Sigmoid colon (tissue), 7 donors: ENCODE measurements around the gene PLXNA4. TPM values are rescaled to one million over a fixed set of nuclear protein-coding genes. Genes with fewer than 3 reads are reported as not detected.

ENCODE experiments used
- DNase-seq: peaks from one replicate; pipeline ENCODE4 v3.0.0-alpha.2; 2019
- H3K27ac ChIP-seq, 4 donors: fragments of 200-600 bp; sonication (generic); one replicate each; pipeline ENCODE4 v1.5.1; 2016 to 2019; ENCODE audit warnings: mild to moderate bottlenecking in 1 of 4
- H3K27me3 ChIP-seq, 3 donors: fragments of 200-600 bp; sonication (generic); one replicate each; pipeline ENCODE4 v1.5.1; 2019; ENCODE audit warnings: mild to moderate bottlenecking in 1 of 3
- H3K36me3 ChIP-seq, 4 donors: fragments of 200-600 bp; sonication (generic); one replicate each; pipeline ENCODE4 v1.5.1; 2016 to 2019
- H3K4me1 ChIP-seq, 4 donors: fragments of 200-600 bp; sonication (generic); one replicate each; pipeline ENCODE4 v1.5.1; 2017 to 2019
- H3K4me3 ChIP-seq, 4 donors: fragments of 200-600 bp; sonication (generic); one replicate each; pipeline ENCODE4 v1.5.1; 2017 to 2019; ENCODE audit warnings: mild to moderate bottlenecking in 2 of 4, moderate library complexity in 1 of 4
- H3K9me3 ChIP-seq, 4 donors: fragments of 200-600 bp in 3 of 4; sonication (generic) in 3 of 4; one replicate each; pipeline versions ENCODE4 v1.5.1 to v1.6.1; 2013 to 2019
- EP300 ChIP-seq, 4 donors: sonication (generic); formaldehyde crosslinking; IDR thresholded peaks; one replicate each; pipeline ENCODE4 v1.6.1; 2017; ENCODE audit warnings: antibody characterized with exemption in 4 of 4
- POLR2A ChIP-seq, 2 donors: fragments of 450-650 bp; IDR thresholded peaks; one replicate each; pipeline ENCODE4 v1.6.1; 2016; ENCODE audit warnings: antibody characterized with exemption in 2 of 2, mild to moderate bottlenecking in 2 of 2, moderate library complexity in 2 of 2
- POLR2AphosphoS5 ChIP-seq, 4 donors: sonication (generic); formaldehyde crosslinking; IDR thresholded peaks; one replicate each; pipeline ENCODE4 v1.6.1; 2017; ENCODE audit warnings: antibody characterized with exemption in 4 of 4
- WGBS, 2 donors: extraction: QIAGEN DNeasy Blood & Tissue Kit; methylation state at CpG; one replicate each; pipeline ENCODE4 v1.1.7; 2013; 5-methylcytosine and 5-hydroxymethylcytosine counted together
- intact Hi-C: fragments of 100-400 bp; cut with DNase I; formaldehyde crosslinking; loops from one replicate; pipeline ENCODE4 v1.15.1; 2023
- polyA plus RNA-seq, 3 donors: library from polyadenylated mRNA; stranded (reverse); fragments of 200-250 nt; gene quantifications; one replicate each; pipeline ENCODE4 v1.2.3, GENCODE V29; 2013
- total RNA-seq, 4 donors: library from RNA; depleted of rRNA; stranded (reverse); fragments of >200 nt; gene quantifications; one replicate each; pipeline ENCODE4 v1.1.0, GENCODE V29; 2016
- TF ChIP-seq, protein P1 (sequence below), 4 experiments: fragments of 450-650 bp in 3 of 4; fragments of 200-600 bp in 1 of 4; IDR thresholded peaks; one replicate each; pipeline ENCODE4 v1.5.1; 2016 to 2019; ENCODE audit warnings: antibody characterized with exemption in 4 of 4, mild to moderate bottlenecking in 3 of 4, moderate library complexity in 2 of 4
- donor health status: healthy with polysubstance abuse.
- donor health status: Bipolar disorder and iron deficiency.
- donor health status: healthy.

Gene PLXNA4
- total and polyA plus RNA-seq, 7 donors, result under 0.01 to 10.5 (median 3.7) TPM; not detected in 1

DNA sequence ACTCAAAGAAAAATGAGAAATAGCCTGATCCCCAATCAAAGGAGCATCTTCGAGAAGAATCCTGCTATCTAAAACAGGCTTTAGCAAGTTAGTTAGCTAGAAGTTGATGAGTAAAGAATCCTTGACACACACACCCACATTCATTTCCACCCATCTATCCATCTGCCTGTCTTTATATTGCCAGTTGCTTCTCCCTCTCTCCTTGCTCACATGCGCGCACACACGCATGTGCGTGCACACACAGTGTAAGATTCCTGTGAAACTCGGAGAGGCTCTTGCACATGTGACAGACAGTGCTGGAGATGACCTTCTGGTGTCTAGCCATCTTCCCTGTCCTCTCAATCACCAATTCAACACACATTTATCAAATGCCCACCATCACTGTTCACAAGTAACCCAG, 393.3 kb downstream of the PLXNA4 start:
- Histone ChIP-seq H3K27me3 (no peaks in the 10 kb centered on the region), H3K27ac (no peak overlapping the region), H3K4me3 (no peak overlapping the region), H3K36me3 (no peaks in the 10 kb centered on the region), H3K4me1 (no peaks in the 10 kb centered on the region), H3K9me3 (peaks cover 3 to 11% (median 9%) of the 10 kb centered on the region in 4 donors)
- no peak for TF ChIP-seq EP300 (IDR thresholded peaks at IDR 0.05)
- TF ChIP-seq, protein P1, sequence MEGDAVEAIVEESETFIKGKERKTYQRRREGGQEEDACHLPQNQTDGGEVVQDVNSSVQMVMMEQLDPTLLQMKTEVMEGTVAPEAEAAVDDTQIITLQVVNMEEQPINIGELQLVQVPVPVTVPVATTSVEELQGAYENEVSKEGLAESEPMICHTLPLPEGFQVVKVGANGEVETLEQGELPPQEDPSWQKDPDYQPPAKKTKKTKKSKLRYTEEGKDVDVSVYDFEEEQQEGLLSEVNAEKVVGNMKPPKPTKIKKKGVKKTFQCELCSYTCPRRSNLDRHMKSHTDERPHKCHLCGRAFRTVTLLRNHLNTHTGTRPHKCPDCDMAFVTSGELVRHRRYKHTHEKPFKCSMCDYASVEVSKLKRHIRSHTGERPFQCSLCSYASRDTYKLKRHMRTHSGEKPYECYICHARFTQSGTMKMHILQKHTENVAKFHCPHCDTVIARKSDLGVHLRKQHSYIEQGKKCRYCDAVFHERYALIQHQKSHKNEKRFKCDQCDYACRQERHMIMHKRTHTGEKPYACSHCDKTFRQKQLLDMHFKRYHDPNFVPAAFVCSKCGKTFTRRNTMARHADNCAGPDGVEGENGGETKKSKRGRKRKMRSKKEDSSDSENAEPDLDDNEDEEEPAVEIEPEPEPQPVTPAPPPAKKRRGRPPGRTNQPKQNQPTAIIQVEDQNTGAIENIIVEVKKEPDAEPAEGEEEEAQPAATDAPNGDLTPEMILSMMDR (IDR thresholded peaks at IDR 0.05), result no peak
- TF ChIP-seq POLR2AphosphoS5 (IDR thresholded peaks at IDR 0.05), result no peak
- TF ChIP-seq POLR2A (IDR thresholded peaks at IDR 0.05), result no peak
- WGBS, 2 donors, result 97% methylated on average over 6 of the region's 6 CpGs
- intact Hi-C loops, result no loop called here
- DNase-seq, result no peak

DNA sequence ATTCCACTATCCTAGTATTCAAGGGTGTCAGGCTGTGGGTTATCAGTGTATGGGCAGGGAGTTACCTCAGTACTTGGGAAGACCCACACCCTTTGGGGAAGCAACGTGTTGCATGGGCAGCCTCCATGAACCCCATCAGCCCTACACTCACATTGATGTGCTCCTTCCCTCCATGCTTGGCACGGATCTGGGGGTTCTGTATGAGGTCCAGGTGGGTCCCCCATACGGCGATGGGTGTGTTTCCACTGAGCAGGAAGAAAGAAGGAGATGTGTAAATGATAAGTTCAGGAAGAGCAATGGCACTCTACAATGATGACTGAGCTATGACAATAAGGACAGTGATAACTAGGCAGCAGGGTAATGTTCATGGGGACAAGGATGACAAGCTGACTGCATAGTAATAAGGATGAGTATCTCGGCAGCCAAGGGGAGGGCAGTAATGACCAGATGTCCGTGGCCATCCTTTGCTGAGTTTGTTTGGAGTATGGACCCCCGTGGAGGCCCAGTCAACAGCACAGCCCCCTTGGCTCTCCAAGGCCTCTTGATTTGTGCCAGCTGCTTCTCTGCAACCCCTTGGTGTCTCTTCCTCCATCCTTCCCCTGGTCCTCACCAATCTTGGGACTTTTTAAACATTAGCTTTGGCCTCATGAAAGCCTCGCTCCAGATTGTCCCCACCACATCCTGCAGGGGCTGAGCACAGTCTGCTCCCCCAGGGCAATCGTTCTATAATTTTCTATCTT, 394.2 kb downstream of the PLXNA4 start:
- Histone ChIP-seq H3K36me3 (no peaks in the 10 kb centered on the region), H3K27me3 (no peaks in the 10 kb centered on the region), H3K4me3 (no peak overlapping the region), H3K4me1 (no peaks in the 10 kb centered on the region), H3K9me3 (peaks cover 0 to 4% (median 3%) of the 10 kb centered on the region in 4 donors), H3K27ac (no peak overlapping the region)
- WGBS, 2 donors, result 82 to 86% methylated on average over 9 of the region's 9 CpGs
- intact Hi-C loops, result no loop called here
- TF ChIP-seq EP300 (IDR thresholded peaks at IDR 0.05), result no peak
- TF ChIP-seq POLR2A (IDR thresholded peaks at IDR 0.05), result no peak
- TF ChIP-seq, protein P1 (IDR thresholded peaks at IDR 0.05), result no peak
- TF ChIP-seq POLR2AphosphoS5 (IDR thresholded peaks at IDR 0.05), result no peak
- no peak for DNase-seq

DNA sequence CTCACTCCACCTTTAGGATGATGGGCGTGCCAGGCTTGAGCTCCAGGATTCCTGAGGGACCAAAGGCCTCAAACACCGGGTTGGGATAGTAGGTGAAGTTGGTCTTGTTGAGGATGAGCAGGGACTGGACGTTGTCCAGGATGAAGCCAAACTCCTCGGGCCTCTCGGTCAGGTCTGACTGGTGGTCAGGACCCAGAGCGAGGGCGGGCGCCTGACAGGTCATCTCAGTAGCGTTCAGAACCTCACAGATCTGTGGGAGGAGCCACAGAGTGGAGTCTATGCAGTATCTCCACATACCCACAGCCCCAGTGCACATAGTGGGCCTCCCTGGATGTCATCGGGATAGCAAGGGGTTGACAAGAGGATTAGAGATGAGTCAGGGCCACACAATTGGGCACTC, 394.9 kb downstream of the PLXNA4 start:
- H3K4me3 ChIP-seq, result no peak overlapping the region
- no peaks in the 10 kb centered on the region for H3K9me3 ChIP-seq
- no peak for TF ChIP-seq POLR2AphosphoS5 (IDR thresholded peaks at IDR 0.05)
- TF ChIP-seq, protein P1 (IDR thresholded peaks at IDR 0.05), result no peak
- TF ChIP-seq EP300 (IDR thresholded peaks at IDR 0.05), result no peak
- no peak for TF ChIP-seq POLR2A (IDR thresholded peaks at IDR 0.05)
- DNase-seq, result peak; percentile 40
- no peaks in the 10 kb centered on the region for H3K36me3 ChIP-seq
- WGBS, 2 donors, result 91 to 94% methylated on average over 10 of the region's 10 CpGs
- intact Hi-C loops, result no loop called here
- H3K27me3 ChIP-seq, result no peaks in the 10 kb centered on the region
- H3K4me1 ChIP-seq, result no peaks in the 10 kb centered on the region
- H3K27ac ChIP-seq, result no peak overlapping the region

DNA sequence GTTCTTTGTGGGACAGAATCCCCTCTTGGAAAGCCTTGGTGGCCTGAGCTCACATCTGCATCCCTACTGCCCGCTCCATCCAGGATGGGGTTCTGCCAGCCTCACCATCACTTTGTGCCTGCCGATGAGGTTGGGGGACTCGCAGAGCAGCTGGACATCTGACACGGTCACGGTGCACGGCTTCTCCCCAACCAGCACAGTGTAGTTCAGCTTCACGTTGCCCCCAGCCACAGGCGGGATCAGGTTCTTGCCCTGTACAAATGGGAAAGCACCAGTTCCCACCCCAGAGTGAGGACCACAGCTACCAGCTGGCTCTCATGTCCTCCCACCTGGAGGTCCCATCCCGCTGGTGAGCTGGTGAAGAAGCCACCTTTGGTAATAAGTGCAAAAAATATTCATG, 395.8 kb downstream of the PLXNA4 start:
- Histone ChIP-seq H3K4me1 (no peaks in the 10 kb centered on the region), H3K9me3 (no peaks in the 10 kb centered on the region), H3K36me3 (no peaks in the 10 kb centered on the region), H3K4me3 (no peak overlapping the region), H3K27me3 (no peaks in the 10 kb centered on the region), H3K27ac (no peak overlapping the region)
- intact Hi-C loops, result no loop called here
- TF ChIP-seq POLR2A (IDR thresholded peaks at IDR 0.05), result no peak
- no peak for TF ChIP-seq EP300 (IDR thresholded peaks at IDR 0.05)
- TF ChIP-seq POLR2AphosphoS5 (IDR thresholded peaks at IDR 0.05), result no peak
- TF ChIP-seq, protein P1 (IDR thresholded peaks at IDR 0.05), result no peak
- WGBS, 2 donors, result 94 to 97% methylated on average over 9 of the region's 9 CpGs
- DNase-seq, result peak; percentile 43
